HL-60/S4 treated with phorbol 12-myristate 13-acetate at 8.2 ng/mL for 4 days and 3 days (cell line): Measurements from ENCODE around the gene LYL1.

ENCODE experiments used
- in situ Hi-C: fragments of 300-500 bp; cut with MboI; formaldehyde crosslinking; loops from 2 replicates; pipeline ENCODE4 v1.15.0; 2022; ENCODE audit warnings: low sequenced_read_pairs

Gene LYL1

DNA sequence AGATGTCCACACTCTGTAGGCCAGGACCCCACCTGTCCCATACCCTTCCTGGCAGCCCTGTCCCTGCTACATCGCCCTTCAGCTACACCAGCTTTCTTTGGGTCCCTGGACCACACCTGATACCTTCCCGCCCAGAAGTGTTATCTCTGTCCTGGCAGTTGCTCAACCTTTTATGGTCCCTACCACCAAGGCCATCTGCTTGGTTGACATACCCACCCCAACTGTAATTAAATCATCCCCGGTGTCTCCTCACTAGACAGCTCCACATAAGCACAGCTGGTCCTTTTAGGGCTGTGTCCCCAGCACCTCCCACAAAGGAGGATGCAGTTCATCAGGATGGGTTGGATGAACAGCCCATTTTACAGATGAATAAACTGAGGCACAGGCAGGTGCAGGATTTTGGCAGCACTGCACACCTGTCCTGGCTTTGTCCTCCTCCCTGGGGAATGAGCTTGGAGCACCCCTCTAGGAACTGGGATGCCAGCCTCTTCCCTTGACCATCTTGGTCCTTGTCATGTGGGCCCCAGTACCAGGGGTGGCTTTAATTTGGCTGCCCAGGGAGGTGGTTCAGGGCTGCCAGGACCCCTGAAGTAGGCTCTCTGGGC, 28.3 kb upstream of the LYL1 start:
- in situ Hi-C loops, result no loop called here

DNA sequence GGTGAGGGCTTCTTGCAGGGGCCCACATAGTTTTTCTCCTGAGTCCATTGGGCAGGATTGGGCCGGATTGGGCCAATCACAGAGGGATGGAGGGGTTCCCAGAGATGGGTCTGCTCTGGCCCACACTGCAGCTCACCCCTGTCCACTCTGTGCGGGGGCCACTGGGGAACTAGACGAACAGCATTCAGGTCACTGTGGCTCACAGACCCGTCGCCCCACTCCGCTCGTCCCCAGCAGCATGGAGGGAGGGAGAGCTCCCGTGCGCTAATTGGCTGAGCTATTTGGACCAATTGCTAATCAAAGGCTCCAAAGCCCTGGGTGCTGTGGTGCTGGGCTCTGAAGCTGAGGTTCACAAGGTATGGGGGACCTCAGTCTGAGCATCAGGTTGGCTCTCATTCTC, 26.7 kb upstream of the LYL1 start:
- in situ Hi-C loops, result no loop called here

DNA sequence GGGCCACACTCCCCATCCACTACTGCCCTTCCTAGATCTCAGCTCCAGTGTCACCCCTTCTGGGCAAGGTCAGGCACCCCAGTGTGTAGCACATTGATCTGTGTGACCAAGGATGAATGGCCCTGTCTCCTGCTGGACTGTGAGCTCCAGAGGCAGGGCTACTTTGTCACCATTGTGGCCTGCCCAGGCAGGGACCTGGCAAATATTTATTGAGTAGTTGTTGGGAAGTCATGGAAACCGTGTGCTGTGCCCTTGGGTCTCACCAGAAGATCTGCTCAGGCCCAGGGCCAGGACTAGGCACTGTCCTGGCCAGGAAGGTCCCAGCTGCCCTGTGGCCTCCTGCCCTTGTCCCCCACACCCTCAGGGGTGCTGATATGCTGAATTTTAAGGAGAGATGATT, 25.9 kb upstream of the LYL1 start:
- in situ Hi-C loops, result no loop called here

DNA sequence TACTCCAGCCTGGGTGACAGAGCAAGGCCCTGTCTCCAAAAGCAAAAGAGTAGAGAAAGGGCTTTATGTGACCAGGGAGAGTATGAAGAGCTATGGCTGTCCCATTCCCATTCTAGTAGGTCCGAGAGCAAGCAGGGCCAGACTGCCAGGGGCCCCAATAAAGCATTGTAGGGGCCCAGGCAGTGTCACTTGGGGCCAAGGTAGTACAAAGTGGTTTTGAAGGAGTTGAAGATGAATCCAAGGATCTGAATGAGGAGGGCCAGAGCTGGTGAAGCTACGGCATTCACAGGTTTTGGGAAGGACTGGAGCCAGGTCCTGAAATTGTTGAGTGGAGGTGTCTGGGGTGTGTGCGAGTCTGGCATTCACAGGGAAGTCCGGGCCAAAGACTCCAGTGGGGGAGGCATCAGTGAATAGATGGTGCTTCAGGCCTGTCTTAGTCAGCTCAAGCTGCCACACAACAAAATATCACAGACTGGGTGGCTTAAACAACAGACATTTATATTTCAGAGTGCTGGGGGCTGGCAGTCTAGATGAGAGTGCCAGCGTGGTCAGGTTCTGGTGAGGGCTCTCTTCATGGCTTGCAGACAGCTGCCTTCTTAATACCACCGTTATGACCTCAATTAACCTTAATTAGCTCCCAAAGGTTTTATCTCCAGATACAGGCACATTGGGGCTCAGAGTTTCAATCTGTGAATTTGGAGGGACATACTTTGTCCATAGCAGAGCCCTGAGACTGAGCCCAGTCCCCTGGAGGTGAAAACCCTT, 25.3 kb upstream of the LYL1 start:
- in situ Hi-C loops, result no loop called here

DNA sequence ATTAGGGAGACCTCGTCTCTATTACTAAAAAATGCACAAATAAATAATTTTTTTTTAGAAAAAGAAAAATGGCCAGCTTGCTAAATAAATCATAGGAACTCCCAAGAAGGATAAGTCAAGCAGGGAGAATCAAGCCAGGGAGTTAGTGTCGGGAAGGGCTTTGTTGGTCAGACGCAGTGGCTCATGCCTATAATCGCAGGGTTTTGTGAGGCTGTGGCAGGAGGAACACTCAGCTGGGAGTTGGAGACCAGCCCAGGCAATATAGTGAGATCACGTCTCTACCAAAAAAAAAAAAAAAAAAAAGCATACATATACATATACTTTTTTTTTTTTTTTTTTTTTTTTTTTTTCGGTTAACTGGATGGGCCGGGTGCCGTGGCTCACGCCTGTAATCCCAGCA, 24.4 kb upstream of the LYL1 start:
- in situ Hi-C loops, result no loop called here

DNA sequence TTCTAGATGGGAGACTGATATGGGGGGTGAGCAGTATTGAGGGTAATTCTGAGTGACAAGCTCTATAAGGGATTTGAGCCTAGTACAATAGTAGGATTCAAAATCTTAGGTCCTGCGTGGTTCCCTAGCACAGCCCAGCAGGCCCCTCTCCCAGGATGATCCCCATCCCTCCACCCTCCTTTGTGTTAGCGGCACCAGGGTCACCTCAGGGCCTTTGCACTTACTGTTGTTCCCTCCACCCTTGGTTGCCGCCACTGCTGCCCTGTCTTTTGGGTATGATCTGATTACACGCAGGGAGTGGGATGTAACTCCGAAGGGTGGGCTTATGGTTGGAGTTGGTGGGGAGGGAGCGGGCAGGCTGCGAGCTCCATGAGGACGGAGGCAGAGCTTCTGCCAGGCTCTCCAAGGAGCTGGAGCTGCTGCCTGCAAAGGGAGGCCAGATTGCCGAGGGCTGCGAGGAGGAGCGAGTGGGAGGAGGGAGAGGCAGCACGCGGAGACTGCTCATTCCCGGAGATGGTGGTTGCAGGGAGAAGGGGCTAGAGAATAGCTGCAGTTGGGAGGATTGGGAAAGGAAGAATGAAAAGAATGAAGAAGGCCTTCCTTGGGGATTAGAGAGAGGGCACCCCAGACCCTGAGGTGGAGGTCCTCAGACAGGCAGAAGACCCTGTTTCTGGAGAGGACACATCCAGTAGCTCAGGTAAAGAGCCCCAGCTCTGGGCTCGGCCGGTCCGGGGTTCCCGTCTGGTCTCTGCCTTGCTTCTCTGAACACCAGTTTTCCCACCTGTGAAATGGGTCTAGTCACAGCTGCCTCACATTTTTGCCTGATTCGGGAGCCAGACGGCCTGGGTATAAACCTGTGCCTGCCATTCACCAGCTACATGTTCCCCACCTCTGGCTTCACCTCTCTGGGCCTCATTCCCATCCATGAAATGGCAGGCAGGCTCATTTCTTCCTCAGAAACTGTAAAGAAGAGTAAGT, 20.6 kb upstream of the LYL1 start:
- in situ Hi-C loops, result no loop called here

DNA sequence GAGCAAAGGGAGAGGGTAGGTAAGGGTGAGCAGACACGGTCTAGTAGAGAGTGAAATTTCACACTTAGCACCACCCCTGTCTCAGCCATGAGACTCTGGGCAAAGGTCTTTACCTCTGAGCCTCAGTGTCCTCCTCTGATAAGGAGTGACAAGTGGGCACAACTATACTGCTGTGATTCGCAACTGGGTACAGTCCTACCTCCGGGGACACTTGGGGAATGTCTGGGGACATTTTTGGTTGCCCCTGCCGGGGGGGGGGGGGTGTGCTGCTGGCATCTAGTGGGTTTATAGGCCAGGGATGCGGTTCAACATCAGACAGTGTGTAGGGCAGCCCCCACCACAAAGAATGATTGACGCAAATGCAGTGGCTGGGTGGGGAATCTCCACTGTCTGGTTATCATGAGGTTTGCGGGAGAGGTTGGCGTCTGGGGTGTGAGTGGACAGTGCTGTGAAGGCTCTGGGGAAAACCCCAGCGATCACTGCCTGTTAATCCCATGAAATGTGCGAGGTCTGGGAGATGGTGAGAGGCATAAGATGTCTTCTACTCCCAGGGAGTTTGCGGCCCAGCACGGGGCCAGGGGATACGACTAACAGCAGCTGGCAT, 19.7 kb upstream of the LYL1 start:
- in situ Hi-C loops, result no loop called here

DNA sequence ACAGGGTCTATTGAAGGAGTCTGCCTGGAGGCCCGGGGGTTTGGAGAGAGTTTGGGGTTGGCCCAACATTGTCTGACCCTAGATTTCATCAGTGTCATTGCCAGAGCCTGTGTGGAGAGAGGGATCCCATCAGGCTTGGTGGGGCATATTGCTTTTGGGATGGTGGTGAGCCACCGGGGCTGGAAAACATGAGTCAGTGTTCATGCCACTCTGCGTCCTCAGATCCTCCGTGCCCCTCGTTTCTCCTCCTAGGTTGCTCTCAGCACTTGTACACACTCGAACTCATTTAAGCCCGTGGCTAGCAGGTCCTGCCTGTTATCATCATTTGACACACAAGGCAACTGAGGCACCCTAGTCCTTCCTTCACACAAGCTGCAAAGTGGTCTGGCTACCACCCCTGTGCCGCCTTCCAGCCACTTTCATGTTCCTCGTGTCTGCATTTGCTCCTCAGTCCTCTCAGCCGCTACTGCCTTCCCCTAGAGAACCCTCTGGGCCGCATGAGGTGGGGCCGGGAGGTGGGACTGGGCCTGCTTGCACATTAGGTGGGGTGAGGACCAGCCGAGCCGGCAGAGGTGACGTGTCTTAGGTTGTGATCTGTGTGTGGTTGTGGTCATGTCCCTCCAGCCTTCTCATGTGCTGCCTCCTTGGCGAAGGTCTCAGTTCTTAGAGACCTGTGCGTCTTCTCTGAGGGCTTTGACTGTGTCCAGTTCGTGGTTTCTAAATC, 19.1 kb upstream of the LYL1 start:
- in situ Hi-C loops, result no loop called here

DNA sequence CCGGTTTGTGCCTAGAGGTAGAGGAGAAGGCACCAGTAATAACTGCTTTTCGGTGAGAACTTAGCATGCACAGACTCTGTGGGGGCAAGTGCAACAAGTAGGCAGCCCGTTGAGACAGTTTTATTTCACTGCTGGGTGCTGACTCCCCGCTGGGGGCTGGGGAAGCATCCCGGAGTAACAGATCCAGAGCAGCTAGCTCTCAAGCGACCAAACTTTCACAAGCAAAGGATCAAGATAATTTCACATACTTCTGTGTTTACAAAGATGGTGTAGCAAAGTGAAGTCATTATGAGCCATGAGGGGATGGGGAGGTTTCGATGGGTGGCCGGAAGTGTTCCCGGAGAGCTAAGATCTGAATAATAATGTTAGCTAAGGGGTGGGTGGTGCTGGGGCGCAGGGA, 18.2 kb upstream of the LYL1 start:
- in situ Hi-C loops, result no loop called here

DNA sequence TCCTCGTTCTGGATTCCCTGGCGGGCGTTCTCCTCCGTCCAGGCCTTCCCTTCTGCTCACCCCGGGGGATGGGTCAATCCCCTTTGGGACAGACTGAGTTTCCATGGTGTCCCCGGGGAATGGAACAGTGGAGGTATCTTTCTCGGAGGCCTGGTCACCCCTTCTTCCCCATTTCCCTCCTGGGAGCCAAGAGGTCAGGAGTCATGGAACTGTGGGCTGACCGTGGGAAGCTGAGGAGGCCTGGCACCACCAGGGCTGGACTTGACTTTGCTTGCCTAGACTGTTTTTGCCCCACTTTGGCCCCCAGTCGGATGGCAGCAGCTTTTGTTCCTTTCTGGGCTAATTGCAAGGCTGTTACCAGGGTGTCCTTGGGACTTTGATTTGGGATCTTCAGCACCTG, 17.4 kb upstream of the LYL1 start:
- in situ Hi-C loops, result no loop called here

DNA sequence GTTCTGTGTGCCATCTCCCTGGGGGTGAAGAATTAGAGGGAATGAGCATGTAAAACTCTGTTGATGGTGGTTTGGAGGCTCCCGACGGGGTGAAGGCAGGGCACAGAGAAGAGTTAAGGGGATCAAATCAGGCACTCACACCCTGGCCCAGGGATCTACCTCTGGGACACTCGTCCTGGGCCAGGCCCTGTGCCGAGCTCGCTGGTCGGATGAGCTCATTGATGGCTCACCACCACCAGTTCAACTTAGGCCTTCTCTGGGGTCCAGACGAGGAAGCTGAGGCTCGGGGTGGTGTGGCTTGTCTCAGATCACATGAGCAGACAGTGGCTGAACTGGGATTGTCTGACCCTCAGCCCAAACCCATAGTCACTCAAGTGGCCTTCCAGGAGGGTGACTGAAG, 17.0 kb upstream of the LYL1 start:
- in situ Hi-C loops, result no loop called here

DNA sequence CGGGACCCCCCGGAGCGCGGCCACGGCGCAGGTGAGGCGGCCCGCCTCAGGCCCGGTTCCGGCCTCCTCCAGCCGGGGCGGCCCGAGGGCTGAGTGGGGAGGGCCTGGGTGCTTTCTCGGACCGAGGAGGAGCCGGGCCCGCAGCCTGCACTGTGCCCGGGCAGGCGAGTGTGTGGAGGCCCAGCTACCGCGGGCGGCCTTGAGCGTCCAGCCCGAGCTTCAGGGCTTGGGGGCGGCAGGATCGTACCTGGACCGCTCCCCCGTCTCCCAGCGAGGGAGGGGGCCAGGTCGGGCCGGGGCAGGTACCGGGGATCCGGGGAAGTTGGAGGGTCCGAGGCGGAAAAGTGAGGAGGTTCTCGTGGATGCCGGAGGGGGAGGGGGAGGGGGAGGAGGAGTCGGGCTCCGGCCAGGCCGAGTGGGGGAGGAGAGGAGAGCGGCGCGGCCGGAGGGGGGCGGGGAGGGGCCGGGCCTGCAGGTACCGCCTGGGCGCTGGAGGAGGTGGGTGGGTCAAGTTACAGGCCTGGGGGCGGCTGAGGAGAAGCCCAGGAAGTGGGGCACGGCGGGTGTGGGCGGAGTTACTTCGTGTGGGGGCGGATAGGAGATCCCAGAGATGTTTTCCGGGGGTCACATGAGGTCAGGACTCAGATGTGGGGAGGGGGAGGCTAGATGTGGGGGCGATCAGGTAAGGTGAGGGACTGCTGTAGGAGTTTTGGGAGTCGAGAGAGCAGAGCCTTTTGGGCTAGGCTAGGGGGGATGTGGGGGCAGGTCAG, 16.0 kb upstream of the LYL1 start:
- in situ Hi-C loops, result no loop called here

DNA sequence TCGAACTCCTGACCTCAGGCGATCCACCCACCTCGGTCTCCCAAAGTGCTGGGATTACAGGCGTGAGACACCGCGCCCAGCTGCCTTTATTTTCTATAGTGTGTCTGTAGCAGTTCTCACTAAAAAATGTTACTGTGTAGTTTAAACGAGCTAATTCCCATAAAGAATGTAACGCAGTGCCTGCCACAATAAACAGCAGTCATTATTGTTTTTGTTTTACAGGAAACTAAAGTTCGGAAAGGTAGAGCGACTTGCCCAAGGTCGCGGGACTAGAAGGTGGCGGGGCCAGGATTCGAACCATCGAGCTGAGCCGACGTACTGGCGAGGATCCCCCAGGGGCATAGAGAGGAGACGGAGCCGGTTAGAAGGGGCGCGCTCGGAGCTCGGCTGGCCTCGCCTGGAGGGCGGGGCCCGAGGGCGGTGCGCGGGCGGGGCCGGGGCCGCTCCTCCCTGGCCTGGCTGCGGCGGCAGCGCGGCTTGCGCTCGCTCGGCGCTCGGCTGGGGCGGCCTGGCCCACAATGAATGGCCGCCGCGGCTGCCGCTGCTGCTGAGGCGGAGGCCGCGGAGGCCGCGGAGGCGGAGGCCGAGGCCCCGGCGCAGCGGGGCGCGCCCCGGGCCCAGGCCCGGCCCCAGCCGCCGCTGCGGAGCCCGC, 15.2 kb upstream of the LYL1 start, which contains the start of gene NACC1:
Gene NACC1 (plus strand): TSS at position 493 of the 652 bp plus-strand sequence. CDS start 16,944 bp downstream, outside the sequence.
- in situ Hi-C loops, result no loop called here

DNA sequence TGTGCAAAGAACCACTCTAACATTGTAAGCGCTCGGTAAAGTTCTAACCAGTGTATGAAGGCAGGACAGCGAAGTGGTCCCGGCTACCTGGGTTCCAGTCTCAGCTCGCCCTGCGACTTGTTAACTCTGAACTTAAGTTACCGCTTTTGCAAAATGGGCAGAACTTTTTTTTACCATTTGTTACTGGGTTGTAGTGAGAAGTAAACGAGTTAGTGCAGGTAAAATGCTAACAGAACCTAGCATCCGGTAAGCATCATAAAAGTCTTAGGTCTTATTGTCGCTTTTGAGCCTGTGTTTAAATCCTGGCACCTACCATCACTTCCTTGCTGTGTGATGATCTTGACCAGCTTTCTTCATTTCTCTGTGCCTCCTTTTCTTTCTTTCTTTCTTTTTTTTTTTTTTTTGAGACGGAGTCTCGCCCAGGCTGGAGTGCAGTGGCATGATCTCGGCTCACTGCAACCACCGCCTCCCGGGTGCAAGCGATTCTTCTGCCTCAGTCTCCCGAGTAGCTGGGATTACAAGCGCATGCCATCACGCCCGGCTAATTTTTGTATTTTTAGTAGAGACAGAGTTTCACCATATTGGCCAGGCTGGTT, 14.6 kb upstream of the LYL1 start:
- in situ Hi-C loops, result no loop called here

DNA sequence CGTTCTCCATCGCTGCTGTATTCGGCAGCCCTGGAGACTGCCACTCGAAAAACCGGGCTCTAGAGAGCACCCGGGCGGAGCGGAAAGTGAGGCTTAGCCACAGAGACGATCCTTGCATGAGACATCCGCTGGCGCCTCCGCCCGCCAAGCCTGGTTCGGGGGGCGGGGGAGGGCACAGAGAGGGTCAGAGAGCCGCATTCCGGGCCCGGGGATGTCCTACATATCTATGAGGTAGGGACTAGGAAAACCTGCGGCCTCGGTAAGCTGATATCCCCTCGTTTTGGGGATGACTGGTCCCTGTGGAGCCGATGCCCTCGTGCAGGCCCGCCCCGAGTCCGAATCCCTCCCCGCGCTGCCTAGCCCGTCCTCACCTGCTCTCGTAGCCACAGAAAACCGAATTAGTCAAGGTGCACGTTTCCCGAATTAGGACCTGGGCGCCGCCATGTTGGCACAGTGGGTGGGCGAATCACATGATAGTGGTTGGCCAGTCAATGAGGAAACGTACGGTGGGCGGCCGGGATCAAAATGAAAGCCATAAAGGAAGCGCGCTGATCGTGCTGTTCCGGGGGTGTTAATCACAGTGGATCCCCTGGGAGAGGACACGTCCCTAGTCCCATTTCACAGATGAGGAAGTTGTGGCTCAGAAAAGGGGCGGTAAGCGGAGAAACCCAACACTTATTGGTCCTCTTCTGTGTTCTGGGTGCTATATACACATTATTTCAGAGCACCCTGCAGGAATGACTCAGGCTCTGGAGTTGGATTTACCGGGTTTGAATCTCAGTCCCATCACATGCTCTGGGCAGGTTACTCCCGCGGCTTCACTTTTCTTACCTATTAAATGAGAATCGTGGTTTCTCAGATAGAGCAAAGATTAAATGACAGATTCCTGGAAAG, 13.9 kb upstream of the LYL1 start, which contains the start of gene TRMT1:
Gene TRMT1 (minus strand): TSS at position 459 of the 894 bp plus-strand sequence. CDS start 341 bp downstream, at position 118.
- in situ Hi-C loops, result no loop called here

DNA sequence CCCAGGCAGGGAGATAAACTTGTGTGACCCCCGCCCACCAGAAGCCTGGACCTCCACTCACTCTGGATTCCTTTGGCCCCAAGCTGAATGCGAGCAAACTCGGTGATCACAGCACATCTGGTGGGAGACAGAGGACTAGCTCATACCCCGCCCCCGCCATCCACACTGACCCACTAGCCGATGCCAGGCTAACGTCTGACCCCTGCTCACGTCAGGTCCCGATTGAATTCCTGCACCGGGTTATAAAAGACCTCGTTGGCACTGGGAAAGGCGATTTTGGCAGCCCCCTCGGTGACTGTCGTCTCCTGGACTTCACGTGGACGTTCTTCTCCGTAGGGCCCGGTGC, 13.3 kb upstream of the LYL1 start:
- in situ Hi-C loops, result no loop called here

DNA sequence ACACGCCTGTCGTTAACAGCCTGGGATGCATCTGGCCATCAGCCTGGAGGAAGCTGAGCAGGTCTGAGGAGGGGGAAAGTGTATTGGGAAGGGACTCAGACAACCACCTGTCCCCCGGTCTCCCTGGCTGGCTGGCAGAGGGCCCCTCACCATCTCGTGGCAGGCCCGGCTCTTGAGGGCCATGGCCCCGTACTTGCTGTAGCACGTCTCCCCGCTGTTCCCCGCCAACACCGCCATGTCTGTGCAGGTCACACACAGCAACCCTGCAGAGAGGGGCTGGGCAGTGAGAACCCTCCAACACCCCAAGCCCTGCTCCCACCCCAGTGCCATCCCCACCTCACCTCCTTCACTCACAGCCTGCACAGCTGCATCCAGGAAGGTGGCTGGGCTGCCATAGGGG, 9.9 kb upstream of the LYL1 start:
- in situ Hi-C loops, result no loop called here

DNA sequence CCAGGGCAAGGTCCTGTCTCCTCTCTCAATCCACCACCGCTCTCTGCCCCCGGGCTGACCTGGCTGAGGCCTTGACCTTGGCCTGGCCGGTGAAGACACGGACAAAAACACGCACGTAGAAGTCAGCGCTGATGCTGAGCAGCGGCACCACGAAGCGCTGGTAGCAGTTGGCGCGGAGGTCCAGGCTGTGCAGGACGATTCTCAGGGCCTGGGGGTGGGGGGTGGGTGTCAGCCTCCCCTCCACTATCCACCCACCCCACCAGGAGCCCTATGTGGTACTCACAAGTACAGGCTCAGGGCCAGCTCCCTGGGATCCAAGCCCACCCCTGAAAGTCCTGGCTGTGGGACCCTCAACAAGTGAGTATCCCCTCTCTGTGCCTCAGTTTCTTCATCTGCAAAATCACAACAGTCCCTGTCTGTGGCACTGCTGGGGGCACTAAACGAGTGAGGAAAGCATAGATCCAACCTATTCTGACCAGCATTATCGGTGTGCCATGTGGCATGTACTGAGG, 7.5 kb upstream of the LYL1 start:
- in situ Hi-C loops, result no loop called here
